Liver (tissue), 9 donors: ENCODE results near the gene NPIPA8. TPM values are rescaled to one million over a fixed set of nuclear protein-coding genes. Genes with fewer than 3 reads are reported as not detected.
"Not testable (repeated sequence)": the region's sequence is repeated elsewhere in the genome, so short reads cannot be mapped to it uniquely, and the experiment has no call there.

Experiments
- DNase-seq: peaks from one replicate; pipeline ENCODE4 v3.0.0-alpha.2; 2017; ENCODE audit warnings: low spot score
- H3K27ac ChIP-seq, 2 donors: one replicate each; pipeline ENCODE4 v1.7.0; 2013; ENCODE audit warnings: inconsistent platforms in 2 of 2, low read length in 2 of 2, control low read depth in 1 of 2, low read depth in 1 of 2, mild to moderate bottlenecking in 1 of 2
- H3K27me3 ChIP-seq, 4 donors: one replicate each; pipeline versions ENCODE4 v1.6.1 to v1.7.0; 2013; ENCODE audit warnings: low read length in 3 of 4, inconsistent platforms in 1 of 4, mild to moderate bottlenecking in 1 of 4, moderate library complexity in 1 of 4; ENCODE audit not compliant: control insufficient read depth in 4 of 4, insufficient read depth in 4 of 4
- H3K36me3 ChIP-seq, 4 donors: one replicate each; pipeline versions ENCODE4 v1.6.1 to v1.7.0; 2013; ENCODE audit warnings: low read length in 3 of 4, mild to moderate bottlenecking in 3 of 4, low read depth in 1 of 4, moderate library complexity in 1 of 4; ENCODE audit not compliant: control insufficient read depth in 4 of 4, insufficient read depth in 3 of 4
- H3K4me1 ChIP-seq, 4 donors: one replicate each; pipeline versions ENCODE4 v1.6.1 to v1.7.0; 2013; ENCODE audit warnings: low read length in 3 of 4, mild to moderate bottlenecking in 3 of 4, moderate library complexity in 1 of 4; ENCODE audit not compliant: control insufficient read depth in 4 of 4, insufficient read depth in 4 of 4
- H3K4me3 ChIP-seq, 3 donors: one replicate each; pipeline versions ENCODE4 v1.6.1 to v1.7.0; 2013; ENCODE audit warnings: low read length in 3 of 3, control low read depth in 1 of 3, low read depth in 1 of 3, mild to moderate bottlenecking in 1 of 3
- H3K9ac ChIP-seq, 2 donors: one replicate each; pipeline ENCODE4 v1.7.0; 2013; ENCODE audit warnings: low read length in 2 of 2, mild to moderate bottlenecking in 2 of 2, moderate library complexity in 2 of 2, control low read depth in 1 of 2, low read depth in 1 of 2
- H3K9me3 ChIP-seq, 4 donors: one replicate each; pipeline versions ENCODE4 v1.6.1 to v1.7.0; 2013; ENCODE audit warnings: low read length in 3 of 4; ENCODE audit not compliant: control insufficient read depth in 4 of 4
- WGBS: extraction: QIAGEN DNeasy Blood & Tissue Kit; methylation state at CpG from one replicate; pipeline ENCODE4 v1.1.7; 2013; 5-methylcytosine and 5-hydroxymethylcytosine counted together
- polyA plus RNA-seq, 2 donors: library from polyadenylated mRNA; stranded (reverse) in 1 of 2; unstranded in 1 of 2; fragments of 200-250 nt in 1 of 2; fragments of >200 nt in 1 of 2; fragmentation: Nextera tagmentation in 1 of 2; extraction: Ambion mirVana in 1 of 2; gene quantifications; one replicate each; pipeline versions ENCODE4 v1.2.1 to v1.2.3, GENCODE V29; 2013 to 2015
- total RNA-seq, 2 donors: library from RNA; depleted of rRNA; stranded (reverse); fragments of >200 nt; gene quantifications; one replicate each; pipeline ENCODE4 v1.2.3, GENCODE V29; 2014
- donor health status: healthy.
- donor health status: healthy.
- donor health status: healthy.
- donor health status: healthy.
- donor health status: healthy.

Gene NPIPA8
- total RNA-seq, result 1 to 10 TPM; 3.3 to 5.9 TPM
- polyA plus RNA-seq, result 1 to 10 TPM; 4.3 to 4.4 TPM

- H3K27ac ChIP-seq, H3K4me1 ChIP-seq, DNase-seq, H3K9me3 ChIP-seq, H3K9ac ChIP-seq, H3K27me3 ChIP-seq, H3K4me3 ChIP-seq, H3K36me3 ChIP-seq: not testable (repeated sequence)
- WGBS, result no CpG with 5 or more reads among the region's 21 CpGs
Observed at GRCh38 chr16:18336636-18337035, at the start of gene NPIPA8. Gene NPIPA8 (minus strand): TSS chr16:18336736. CDS start chr16:18332662, 4,074 bp downstream.

- H3K9ac ChIP-seq, result not testable (repeated sequence)
- no CpG with 5 or more reads among the region's 33 CpGs for WGBS
Observed at GRCh38 chr16:18385285-18385684, 48.7 kb upstream of the NPIPA8 start.

GRCh38 chr16:18384869-18385268 lies 48.3 kb upstream of the NPIPA8 start:
- not testable (repeated sequence) for H3K36me3 ChIP-seq, DNase-seq, H3K4me3 ChIP-seq, H3K9me3 ChIP-seq, H3K4me1 ChIP-seq, H3K9ac ChIP-seq, H3K27ac ChIP-seq, H3K27me3 ChIP-seq
- no CpG with 5 or more reads among the region's 31 CpGs for WGBS

More at GRCh38 chr16:18385285-18385684, 48.7 kb upstream of the NPIPA8 start:
- H3K9me3 ChIP-seq, DNase-seq, H3K36me3 ChIP-seq, H3K27me3 ChIP-seq, H3K4me1 ChIP-seq, H3K4me3 ChIP-seq, H3K27ac ChIP-seq: not testable (repeated sequence)

GRCh38 chr16:18384098-18384636 lies 47.6 kb upstream of the NPIPA8 start:
- not testable (repeated sequence) for H3K27ac ChIP-seq, H3K9me3 ChIP-seq, H3K4me1 ChIP-seq, H3K27me3 ChIP-seq, H3K9ac ChIP-seq, H3K36me3 ChIP-seq, H3K4me3 ChIP-seq, DNase-seq
- 86% methylated on average over 11 of the region's 25 CpGs for WGBS

GRCh38 chr16:18382696-18383095 lies 46.2 kb upstream of the NPIPA8 start:
- H3K4me3 ChIP-seq, H3K27me3 ChIP-seq, H3K4me1 ChIP-seq, H3K27ac ChIP-seq, H3K9me3 ChIP-seq, H3K9ac ChIP-seq, DNase-seq, H3K36me3 ChIP-seq: not testable (repeated sequence)
- WGBS, result no CpG with 5 or more reads among the region's 28 CpGs

GRCh38 chr16:18347742-18348141 lies 11.2 kb upstream of the NPIPA8 start:
- not testable (repeated sequence) for H3K4me3 ChIP-seq, H3K36me3 ChIP-seq, DNase-seq, H3K9ac ChIP-seq, H3K27me3 ChIP-seq, H3K4me1 ChIP-seq, H3K27ac ChIP-seq, H3K9me3 ChIP-seq
- WGBS, result no CpG with 5 or more reads among the region's 22 CpGs

- H3K27me3 ChIP-seq, H3K4me1 ChIP-seq, H3K27ac ChIP-seq, H3K9me3 ChIP-seq, DNase-seq, H3K9ac ChIP-seq, H3K4me3 ChIP-seq, H3K36me3 ChIP-seq: not testable (repeated sequence)
- WGBS, result 93% methylated on average over 3 of the region's 22 CpGs
Observed at GRCh38 chr16:18346993-18347392, 10.5 kb upstream of the NPIPA8 start.

- H3K36me3 ChIP-seq, H3K27me3 ChIP-seq, H3K4me3 ChIP-seq, DNase-seq, H3K9ac ChIP-seq, H3K4me1 ChIP-seq, H3K9me3 ChIP-seq, H3K27ac ChIP-seq: not testable (repeated sequence)
- no CpG with 5 or more reads among the region's 18 CpGs for WGBS
Observed at GRCh38 chr16:18344634-18345033, 8.1 kb upstream of the NPIPA8 start.

- WGBS, result no CpG with 5 or more reads among the region's 1 CpG
- H3K9ac ChIP-seq, result not testable (repeated sequence)
Observed at GRCh38 chr16:18341986-18342385, 5.5 kb upstream of the NPIPA8 start.

More at GRCh38 chr16:18341986-18342385, 5.5 kb upstream of the NPIPA8 start:
- not testable (repeated sequence) for DNase-seq, H3K36me3 ChIP-seq, H3K4me1 ChIP-seq, H3K9me3 ChIP-seq, H3K27me3 ChIP-seq, H3K27ac ChIP-seq, H3K4me3 ChIP-seq
